HG03439 (cell line): ENCODE data around the gene SSBP3.
"Not testable (repeated sequence)": the region's sequence is repeated elsewhere in the genome, so short reads cannot be mapped to it uniquely, and the experiment has no call there.

Experiments used
- ATAC-seq: cut with Tn5 transposase; IDR thresholded peaks from one replicate; pipeline ENCODE4 v1.9.1; 2021; ENCODE audit warnings: mild to moderate bottlenecking, moderate library complexity; ENCODE audit not compliant: unreplicated experiment

The SSBP3 gene

GRCh38 chr1:54228638-54229079 is 177.5 kb downstream of the SSBP3 start:
- no peak for ATAC-seq

- no peak for ATAC-seq
These were observed 178.3 kb downstream of the SSBP3 start for GRCh38 chr1:54227891-54228310.

- no peak for ATAC-seq
These were observed 179.0 kb downstream of the SSBP3 start for GRCh38 chr1:54227091-54227602.

GRCh38 chr1:54225986-54226559 is 180.1 kb downstream of the SSBP3 start:
- ATAC-seq = no peak

- no peak for ATAC-seq
These were observed 180.8 kb downstream of the SSBP3 start for GRCh38 chr1:54225378-54225777.

DNA sequence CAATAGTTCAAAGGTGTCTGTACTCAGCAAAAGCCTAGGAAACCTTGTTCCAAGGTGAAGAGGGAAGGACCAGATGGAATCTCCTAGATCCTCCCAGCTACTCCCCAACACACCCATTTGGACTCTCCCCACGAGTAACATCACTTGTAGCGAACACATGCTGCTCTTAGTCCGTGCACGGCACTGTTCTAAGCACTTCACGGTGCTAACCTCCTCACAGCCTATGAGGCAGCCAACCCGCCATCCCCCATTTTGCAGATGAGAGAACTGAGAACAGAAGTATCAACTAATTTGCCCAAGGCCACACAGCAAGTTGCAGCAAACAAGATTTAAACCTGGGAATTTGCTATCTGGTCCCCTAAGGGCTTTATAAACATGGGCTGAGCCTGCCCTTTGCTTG is 182.0 kb downstream of the SSBP3 start:
- ATAC-seq = no peak

GRCh38 chr1:54223441-54224202 is 182.6 kb downstream of the SSBP3 start:
- no peak for ATAC-seq

- no peak for ATAC-seq
These were observed 183.5 kb downstream of the SSBP3 start for GRCh38 chr1:54222711-54223110.

DNA sequence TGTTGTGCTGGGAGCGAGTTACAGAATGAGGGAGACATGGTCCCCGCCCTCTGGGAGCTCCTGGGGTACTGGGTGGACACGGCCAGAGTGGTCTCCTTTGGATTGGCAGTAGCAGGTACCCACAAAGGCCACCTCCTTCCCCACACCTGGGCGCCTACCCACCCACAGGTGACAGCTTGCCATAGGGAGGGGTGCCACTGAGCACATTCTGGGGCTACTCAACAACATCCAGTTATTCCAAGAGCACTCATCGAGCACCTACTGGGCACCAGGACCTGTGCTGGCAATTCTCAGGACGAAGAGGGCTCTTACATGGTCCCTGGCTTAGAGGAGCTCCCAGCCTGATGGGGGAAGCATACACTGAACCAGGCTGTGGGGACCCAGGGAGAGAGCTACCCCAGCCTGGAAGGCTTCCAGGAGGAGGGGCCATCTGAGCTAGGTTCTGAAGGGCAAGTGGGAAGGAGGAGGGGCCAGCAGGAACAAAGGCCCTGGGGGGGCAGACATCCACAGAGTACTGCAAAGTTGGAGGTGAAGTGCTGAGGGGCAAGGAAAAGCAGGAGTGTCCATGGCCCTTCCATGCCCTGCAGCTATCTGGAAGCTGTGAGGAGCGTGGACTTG is 184.2 kb downstream of the SSBP3 start:
- no peak for ATAC-seq

GRCh38 chr1:54221113-54221834 is 184.9 kb downstream of the SSBP3 start:
- no peak for ATAC-seq

GRCh38 chr1:54220004-54220811 is 186.0 kb downstream of the SSBP3 start:
- no peak for ATAC-seq

GRCh38 chr1:54219688-54220003 is 186.5 kb downstream of the SSBP3 start:
- ATAC-seq = no peak

GRCh38 chr1:54218883-54219687 is 187.1 kb downstream of the SSBP3 start:
- no peak for ATAC-seq

GRCh38 chr1:54215523-54215922 is 190.7 kb downstream of the SSBP3 start:
- ATAC-seq = no peak

DNA sequence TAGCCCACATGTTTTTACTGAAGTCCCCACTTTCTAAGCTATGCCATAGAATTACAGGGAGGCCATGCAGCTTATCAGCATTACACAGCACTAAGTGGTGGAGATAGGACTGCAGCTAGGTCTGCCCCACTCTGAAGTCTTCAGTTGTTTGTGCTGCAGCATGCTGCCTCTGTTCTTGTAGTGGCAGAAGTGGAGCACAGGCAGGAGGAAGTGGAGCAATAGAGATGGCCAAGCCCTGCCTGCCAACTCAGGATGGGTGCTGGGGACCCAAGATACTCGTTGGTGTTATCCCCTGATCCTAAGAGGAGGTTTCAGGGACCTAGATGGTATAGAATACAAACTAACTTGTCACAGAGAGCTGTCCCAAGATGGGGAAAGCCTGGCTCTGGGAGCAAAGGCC is 193.3 kb downstream of the SSBP3 start:
- ATAC-seq = no peak

- not testable (repeated sequence) for ATAC-seq
These were observed 198.3 kb downstream of the SSBP3 start for GRCh38 chr1:54207896-54208295.

GRCh38 chr1:54207287-54207686 is 198.9 kb downstream of the SSBP3 start:
- ATAC-seq = no peak

GRCh38 chr1:54204199-54204598 is 202.0 kb downstream of the SSBP3 start:
- no peak for ATAC-seq

- no peak for ATAC-seq
These were observed 205.6 kb downstream of the SSBP3 start for GRCh38 chr1:54200519-54200997.
